GM18519 (cell line): Measurements from ENCODE around the gene TM2D1.
A peak's percentile ranks its signal among the peaks of the same experiment; 100 is the strongest.
"Not testable (repeated sequence)": the region's sequence is repeated elsewhere in the genome, so short reads cannot be mapped to it uniquely, and the experiment has no call there.

Experiments
- ATAC-seq: cut with Tn5 transposase; IDR thresholded peaks from one replicate; pipeline ENCODE4 v1.9.1; 2021; ENCODE audit warnings: mild to moderate bottlenecking, moderate library complexity; ENCODE audit not compliant: unreplicated experiment, low FRiP score

Gene TM2D1

DNA sequence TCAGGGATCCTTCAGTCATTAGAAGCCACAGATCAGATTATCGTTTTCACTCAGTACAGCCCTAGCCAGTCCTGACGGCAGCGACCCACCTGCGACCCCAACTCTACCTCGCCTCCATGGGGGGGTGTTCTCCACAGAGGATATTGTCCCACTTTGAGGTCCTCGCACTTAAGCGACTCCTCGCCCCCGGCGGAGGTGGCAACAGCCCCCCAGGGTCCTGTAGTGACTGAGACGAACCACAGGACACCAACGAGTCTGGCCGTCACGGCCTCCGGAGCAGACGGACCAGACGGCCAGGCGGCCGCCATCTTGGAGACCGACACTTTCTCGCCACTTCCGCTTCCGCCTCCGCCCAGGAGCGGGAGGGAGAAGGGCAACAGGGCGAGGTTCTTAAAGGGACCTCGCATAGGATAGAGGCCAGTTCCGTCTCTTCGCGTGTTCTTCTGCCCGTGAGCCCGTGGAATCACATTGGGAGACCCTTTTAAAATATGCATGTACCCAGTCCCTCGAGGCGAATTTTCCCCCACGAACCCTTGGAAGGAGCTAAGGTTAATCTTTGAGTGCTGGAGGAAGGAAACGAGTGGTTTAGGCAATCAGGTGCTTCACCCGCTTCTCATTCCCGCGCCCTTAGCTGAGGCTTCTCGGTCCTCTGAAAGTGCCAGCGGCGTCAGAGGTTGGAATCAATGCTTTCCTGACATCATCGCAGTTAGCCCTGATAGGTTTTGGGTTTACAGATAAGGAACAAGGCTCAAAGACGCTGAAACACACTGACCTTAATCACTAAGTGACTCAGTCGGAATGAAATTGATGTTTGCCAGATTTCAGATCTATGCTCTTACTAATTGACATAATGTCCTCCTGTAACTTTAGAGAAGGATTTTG is at the start of gene TM2D1:
TSS of gene TM2D1 (minus strand) at position 329 of the 882 bp plus-strand sequence. CDS start at position 308, 21 bp downstream.
- peak; percentile 100 for ATAC-seq

DNA sequence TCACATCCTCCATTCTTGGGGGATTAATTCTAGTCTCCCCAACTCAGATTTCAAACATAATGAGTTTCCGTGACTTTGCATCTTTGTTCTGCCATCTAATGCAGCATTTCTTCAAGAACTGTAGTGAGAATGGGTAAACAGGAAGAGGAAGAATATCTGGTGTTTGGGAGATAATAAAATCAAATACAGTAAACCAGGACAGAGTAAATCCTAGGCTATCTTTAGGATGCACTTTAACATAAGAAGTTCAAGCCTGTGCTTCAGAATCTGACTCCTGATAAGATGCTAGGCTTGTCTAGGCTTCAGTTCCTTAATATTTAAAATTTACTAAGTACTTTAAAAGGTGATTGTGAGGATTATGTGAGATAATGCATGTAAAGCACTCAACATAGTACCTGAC is 45.2 kb upstream of the TM2D1 start:
- ATAC-seq, result no peak

GRCh38 chr1:61757950-61758349 is 33.0 kb upstream of the TM2D1 start:
- ATAC-seq, result no peak

DNA sequence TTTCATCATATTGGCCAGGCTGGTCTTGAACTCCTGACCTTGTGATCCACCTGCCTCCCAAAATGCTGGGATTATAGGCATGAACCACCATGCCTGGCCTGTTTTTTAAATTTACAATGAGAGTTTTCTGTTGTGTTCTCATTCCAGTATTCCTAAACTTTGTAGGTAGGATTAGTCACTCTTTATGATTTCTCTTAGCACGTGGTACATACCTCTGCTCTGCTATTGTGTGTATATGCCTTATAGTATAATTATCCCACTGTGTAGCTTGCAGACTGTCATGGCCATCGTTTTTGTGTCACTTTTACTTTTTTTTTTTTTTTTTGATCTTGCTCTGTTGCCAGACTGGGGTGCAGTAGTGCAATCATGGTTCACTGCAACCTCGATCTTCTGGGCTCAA is 31.8 kb upstream of the TM2D1 start:
- ATAC-seq, result no peak

DNA sequence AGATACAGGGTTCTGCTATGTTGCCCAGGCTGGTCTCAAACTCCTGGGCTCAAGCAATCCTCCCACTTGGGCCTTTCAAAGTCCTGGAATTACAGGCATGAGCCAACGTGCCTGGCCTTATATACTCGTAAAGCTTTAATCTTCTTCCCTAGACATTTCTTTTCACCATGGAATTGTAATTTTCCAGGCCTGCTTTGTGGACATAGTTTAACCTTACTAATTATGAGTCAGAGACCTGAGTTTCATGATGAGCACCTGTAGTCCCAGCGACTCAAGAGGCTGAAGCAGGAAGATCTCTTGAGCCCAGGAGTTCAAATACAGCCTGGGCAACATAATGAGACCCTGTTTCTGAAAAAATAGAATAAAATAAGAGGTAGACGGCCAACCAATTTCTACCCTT is 29.6 kb upstream of the TM2D1 start:
- ATAC-seq, result no peak

- ATAC-seq, result no peak
These were observed 29.1 kb upstream of the TM2D1 start for GRCh38 chr1:61753998-61754508.

GRCh38 chr1:61752921-61753389 is 28.0 kb upstream of the TM2D1 start:
- ATAC-seq, result no peak

DNA sequence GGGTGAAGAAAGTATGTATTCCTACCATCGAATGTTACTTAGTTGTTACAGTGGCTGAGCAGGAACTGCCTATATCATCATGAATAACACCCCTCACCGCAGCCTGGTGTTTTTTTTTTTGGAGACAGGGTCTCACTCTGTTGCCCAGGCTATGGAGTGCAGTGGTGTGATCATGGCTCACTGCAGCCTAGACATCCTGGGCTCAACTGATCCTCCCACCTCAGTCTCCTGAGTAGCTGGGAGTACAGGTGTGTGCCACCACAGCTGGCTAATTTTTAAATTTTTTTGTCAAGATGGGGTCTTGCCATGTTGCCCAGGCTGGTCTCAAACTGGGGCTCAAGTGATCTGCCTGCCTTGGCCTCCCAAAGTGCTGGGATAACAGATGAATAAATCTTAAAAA is 24.6 kb upstream of the TM2D1 start:
- ATAC-seq, result no peak

- ATAC-seq, result no peak
These were observed 23.6 kb upstream of the TM2D1 start for GRCh38 chr1:61748566-61748965.

DNA sequence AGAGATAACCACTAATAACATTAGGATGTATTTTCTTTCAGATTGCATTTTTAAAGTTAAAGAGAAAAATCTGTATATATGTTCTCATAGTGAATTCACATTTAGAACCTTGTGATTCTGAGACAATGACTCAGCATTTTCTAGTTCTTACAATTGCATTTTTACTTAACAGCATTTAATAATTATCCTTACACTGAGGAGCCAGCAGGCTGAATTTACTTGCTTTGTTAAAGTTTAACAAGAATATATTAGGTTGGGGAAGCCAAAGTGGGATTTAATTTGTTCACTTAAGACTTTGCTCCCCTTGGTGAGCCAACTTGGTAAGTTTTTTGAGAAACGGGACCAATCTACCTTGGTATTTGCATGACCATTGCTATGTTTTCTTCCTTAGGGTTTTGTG is 21.9 kb upstream of the TM2D1 start:
- ATAC-seq, result no peak

- ATAC-seq, result no peak
These were observed 19.0 kb upstream of the TM2D1 start for GRCh38 chr1:61743716-61744580.

- no peak for ATAC-seq
These were observed 18.4 kb upstream of the TM2D1 start for GRCh38 chr1:61743431-61743705.

GRCh38 chr1:61742620-61743430 is 17.9 kb upstream of the TM2D1 start:
- peak; percentile 43 for ATAC-seq

- ATAC-seq, result peak; percentile 61
These were observed 17.0 kb upstream of the TM2D1 start, which contains the start of gene PATJ for GRCh38 chr1:61741711-61742619. TSS of gene PATJ (plus strand) at chr1:61742480. CDS start at chr1:61762893, 20,413 bp downstream.

GRCh38 chr1:61740751-61741700 is 16.1 kb upstream of the TM2D1 start:
- no peak for ATAC-seq

GRCh38 chr1:61732726-61733125 is 7.8 kb upstream of the TM2D1 start:
- no peak for ATAC-seq

DNA sequence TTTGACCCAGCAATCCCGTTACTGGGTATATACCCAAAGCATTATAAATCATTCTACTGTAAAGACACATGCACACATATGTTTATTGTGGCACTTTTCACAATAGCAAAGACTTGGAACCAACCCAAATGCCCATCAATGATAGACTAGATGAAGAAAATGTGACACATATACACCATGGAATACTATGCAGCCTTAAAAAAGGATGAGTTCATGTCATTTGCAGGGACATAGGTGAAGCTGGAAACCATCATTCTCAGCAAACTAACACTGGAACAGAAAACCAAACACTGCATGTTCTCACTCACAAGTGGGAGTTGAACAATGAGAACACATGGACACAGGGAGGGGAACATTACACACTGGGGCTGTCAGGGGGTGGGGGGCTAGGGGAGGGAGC is 5.7 kb upstream of the TM2D1 start:
- not testable (repeated sequence) for ATAC-seq

DNA sequence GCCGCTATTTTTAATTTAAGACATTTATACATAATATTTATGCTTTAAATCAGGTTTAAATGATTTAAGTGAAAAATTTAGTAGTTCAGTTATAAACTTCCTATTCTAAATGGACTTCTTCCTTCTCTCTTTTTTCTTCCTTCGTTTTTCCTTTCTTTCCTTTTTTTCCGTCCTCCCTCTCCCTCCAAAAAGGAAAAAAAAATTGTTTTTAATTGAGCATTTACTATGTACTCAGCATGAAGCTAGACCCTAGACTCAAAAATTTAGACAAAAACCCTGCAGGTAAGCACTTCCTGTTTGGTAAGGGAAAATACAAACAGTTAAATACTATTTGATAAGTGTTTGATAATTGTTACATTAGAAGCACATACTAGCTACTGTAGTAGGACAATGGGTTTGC is 2.6 kb upstream of the TM2D1 start:
- no peak for ATAC-seq
